Activated CD4-positive, alpha-beta T cell treated with anti-CD3 and anti-CD28 coated beads, Interleukin-10, Interleukin-2, amounts not matched to agents 100 ng/mL and 50 ng/mL, durations not matched to agents 16 hours and 8 hours (primary cell): Measurements from ENCODE around the gene FMNL2.

Experiments used
- DNase-seq: peaks from one replicate; pipeline ENCODE4 v3.0.0-alpha.2; 2020

The FMNL2 gene

DNA sequence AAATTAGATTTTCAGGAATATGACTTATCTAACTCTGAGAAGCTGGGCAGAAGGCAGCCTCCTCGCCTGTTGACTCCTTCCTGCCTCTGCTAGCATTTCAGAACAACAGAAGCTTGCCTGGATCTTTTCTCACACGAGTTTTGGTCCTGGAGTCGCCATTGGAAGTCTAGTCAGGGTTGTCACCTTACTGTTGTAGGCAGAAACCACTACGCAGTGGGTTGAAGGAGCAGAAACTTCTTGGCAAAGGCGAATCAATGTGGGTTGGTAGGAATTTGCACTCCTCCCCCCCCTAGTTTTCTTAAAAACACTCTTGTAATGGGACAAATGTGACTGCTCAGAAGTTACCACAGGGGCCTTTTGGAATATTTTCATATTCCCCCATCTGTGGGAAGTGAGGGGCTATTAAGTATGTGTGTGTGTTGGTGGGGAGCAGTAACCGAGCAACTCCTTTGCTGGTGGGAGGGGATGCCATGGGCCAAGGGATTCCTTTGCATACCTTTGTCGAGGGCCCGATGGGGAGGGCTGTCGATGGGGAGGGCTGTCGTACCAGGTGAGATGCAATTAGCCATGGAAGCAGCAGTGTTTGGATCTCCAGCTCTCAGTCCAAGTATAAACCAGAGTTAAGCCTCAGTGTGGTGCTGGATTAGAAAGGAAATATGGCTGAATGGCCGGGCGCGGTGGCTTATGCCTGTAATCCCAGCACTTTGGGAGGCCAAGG lies 117.4 kb downstream of the FMNL2 start:
- DNase-seq, result no peak

GRCh38 chr2:152453129-152453911 lies 118.3 kb downstream of the FMNL2 start:
- DNase-seq, result no peak

DNA sequence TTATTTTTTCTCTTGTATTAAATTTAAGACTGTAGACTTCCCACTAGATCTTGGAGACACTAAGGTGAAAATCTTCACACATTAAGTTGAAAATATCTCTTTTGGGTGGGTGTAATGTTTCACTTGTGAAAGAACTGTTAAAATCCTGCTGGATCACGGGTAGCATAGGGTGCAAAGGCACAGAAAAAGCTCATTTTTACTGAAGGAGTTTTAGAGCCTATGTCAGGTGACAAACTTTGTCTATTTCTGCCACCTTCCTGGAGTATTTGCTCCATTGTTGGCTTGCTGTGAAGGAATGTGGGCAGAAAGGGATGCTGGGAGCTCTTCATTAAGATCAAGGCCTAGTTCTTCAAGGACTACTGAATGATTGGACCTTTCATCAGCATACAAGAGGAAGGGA lies 119.4 kb downstream of the FMNL2 start:
- DNase-seq, result no peak

- no peak for DNase-seq
Measured at GRCh38 chr2:152454960-152455359, 120.0 kb downstream of the FMNL2 start.

DNA sequence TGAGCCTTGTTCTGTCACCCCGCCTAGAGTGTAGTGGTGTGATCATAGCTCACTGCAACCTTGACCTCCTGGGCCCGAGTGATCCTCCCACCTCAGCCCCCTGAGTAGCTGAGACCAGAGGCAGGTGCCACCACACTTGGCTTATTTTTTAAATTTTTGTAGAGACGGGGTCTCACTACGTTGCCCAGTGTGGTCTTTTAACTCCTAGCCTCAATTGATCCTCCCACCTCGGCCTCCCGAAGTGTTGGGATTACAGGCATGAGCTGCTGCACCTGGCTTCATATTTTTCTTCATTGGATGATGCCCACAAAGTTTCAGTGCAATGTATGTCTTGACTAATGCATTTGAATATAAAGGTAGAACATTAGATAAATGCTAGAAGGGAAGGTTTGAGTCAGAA lies 120.8 kb downstream of the FMNL2 start:
- no peak for DNase-seq

DNA sequence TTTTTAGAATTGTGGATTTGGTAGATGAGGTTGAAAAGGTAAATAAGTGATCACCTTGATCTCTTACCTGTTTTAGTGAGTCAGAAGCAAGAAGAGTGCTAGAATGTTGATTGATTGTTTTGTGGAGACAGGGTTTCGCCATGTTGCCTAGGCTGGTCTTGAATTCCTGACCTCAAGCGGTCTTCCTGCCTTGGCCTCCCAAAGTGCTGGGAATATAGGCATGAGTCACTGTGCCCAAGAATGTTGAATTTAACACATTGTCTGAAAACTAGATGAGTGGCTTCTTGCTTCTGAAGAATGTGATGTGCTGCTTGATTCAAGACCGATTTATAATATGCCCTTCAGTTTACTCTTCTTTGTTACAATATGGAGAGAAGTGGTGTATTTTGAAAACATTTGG lies 121.3 kb downstream of the FMNL2 start:
- no peak for DNase-seq

DNA sequence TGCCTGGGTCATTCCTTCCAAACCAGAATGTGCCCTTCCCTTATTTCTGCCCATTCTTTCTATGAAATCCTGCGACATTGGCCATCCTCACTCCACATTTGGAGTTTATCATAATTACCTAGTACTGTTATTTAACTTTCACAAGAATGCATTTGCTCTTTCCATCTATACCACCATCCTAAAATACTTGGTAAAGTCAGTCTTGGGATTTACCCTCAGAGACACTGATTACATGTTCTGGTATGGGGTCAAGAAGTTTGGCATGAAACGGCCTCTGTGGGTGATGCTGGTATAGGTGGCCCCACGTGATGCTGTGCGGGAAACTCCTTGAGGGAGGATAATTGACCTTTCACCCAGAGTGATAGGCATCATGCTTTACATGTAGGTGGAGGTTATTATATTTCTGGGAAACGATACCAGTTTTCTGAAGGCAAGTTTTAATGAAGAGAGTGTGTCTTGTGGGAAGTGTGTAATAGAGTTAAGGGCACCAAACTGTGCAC lies 123.5 kb downstream of the FMNL2 start:
- DNase-seq, result no peak

DNA sequence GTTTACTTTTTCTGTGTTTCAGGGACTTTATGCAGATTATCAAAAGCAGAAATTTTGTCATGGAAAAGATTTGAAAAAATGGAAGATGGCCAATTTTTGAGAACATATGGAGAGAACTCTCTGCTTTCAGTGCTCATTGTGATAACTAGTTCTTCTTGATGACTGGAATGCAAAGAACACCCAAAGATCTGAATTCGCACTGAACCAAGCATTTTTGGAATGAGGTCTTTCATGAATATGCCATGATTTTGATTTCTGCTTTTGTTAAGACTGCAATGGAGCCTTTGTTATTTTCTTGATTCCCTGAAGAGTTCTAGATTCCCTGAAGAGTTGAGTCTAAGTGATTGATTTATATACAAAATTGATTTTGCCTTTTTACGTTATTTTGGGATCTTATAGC lies 124.1 kb downstream of the FMNL2 start:
- no peak for DNase-seq

DNA sequence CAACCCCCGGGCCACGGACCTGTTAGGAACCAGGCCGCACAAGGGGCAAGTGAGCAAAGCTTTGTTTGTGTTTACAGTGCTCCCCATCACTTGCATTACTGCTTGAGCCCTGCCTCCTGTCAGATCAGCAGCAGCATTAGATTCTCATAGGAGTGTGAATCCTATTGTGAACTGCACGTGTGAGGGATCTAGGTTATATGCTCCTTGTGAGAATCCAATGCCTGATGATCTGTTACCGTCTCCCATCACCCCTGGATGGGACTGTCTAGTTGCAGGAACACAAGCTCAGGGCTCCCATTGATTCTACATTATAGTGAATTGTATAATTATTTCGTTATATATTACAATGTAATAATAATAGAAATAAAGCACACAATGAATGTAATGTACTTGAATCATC lies 125.6 kb downstream of the FMNL2 start:
- no peak for DNase-seq

GRCh38 chr2:152462120-152462519 lies 127.1 kb downstream of the FMNL2 start:
- DNase-seq, result no peak

DNA sequence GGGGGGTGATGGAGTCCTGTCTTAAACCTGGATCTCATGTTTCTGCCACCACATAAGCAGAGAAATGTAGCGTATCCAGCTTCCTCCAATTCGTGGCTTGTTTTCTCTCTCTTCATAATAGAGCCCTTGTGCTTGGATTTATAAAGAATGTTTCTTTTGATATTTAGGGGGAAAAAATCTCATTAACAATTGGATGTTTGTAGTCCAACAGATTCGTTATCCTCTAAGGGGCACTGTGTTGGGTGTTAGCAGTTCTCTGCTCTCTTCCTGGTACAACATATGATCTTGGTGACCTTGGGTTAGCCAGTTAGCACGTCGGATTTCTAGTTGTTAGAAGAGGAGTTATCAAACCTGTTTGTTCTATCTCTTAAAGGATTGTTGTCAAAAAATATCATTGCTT lies 127.8 kb downstream of the FMNL2 start:
- no peak for DNase-seq

- DNase-seq, result no peak
Measured at GRCh38 chr2:152464851-152465470, 130.0 kb downstream of the FMNL2 start.

DNA sequence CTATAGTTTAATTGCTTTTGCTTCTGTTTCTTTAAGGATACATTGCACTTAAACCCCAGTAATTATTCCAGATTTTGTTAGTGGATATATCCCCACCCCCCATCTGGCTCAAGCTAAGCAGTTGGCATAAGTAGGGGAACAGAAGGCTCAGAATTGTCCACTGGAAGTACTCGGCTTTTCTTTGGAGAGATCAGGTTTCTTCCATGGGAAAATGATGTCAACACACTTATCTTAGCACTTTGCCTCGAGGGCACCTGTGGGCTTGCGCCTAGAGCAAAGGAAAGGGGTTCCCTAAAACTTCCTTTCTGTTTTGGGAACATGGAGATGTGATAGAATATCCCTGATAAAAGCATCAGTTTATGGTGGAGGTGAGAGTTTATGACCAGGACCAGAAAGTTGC lies 130.6 kb downstream of the FMNL2 start:
- no peak for DNase-seq

- DNase-seq, result no peak
Measured at GRCh38 chr2:152466041-152466440, 131.1 kb downstream of the FMNL2 start.

DNA sequence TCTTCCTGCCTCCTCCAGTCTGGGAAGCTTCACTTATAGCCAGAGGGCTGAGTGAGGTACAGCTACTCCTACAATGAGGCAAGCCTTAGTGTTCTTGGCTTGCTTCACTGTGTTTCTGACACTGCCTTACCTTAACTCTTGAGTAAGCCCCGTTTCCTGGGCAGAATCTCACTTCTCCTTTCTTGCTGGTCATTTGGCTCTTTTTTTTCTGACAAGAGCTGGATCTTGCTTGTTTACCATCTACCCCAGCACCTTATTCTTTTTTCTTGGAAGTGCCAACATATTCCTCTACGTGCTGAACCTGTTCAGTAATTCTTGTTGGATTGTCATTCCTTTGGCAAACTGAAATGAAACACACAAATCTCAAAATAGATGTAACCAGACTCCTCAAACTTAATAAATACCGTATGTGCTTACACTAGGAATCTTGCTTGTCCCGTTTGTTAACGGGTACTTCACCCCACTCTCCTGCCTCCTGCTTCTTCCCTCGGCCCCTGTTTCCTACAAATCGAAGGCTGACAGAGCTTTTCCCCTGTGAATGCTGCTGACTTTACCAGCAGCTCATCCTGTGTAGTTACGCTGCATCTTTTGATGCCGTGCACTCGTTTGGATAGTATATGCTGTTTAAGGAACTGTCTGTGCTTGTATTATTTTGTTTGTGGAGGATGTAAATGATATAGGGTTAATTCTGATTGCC lies 132.2 kb downstream of the FMNL2 start:
- no peak for DNase-seq

- no peak for DNase-seq
Measured at GRCh38 chr2:152467677-152468410, 132.9 kb downstream of the FMNL2 start.

GRCh38 chr2:152468899-152469692 lies 134.1 kb downstream of the FMNL2 start:
- peak; percentile 42 for DNase-seq

- DNase-seq, result no peak
Measured at GRCh38 chr2:152470861-152471854, 136.2 kb downstream of the FMNL2 start.

DNA sequence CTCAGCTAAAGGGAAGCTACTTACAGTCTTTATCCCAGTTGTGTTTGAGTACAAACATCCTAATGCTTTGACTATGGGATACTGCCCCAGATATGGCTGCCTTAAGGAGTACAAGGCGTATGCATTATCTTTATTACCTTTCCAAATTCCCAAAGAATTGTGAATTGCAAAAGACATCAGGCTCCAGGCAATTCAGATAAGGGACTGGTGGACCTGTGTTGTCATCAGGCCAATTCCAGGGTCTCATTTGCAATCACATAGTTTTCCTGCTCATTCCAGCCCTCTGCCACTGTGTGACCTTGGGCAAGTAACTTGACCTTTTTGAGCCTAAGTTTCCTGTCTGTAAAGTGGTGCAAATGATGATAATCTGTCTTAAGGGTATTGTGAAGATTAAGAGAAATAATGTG lies 137.5 kb downstream of the FMNL2 start:
- DNase-seq, result no peak

GRCh38 chr2:152473151-152473857 lies 138.3 kb downstream of the FMNL2 start:
- no peak for DNase-seq
